Stimulated activated effector memory CD8-positive, alpha-beta T cell treated with anti-CD3 and anti-CD28 coated beads, Interleukin-12 subunit alpha, Interleukin-12 subunit beta, amount 100 ng/mL, for 72 hours (primary cell): ENCODE measurements around the gene NFIA.

Source experiments
- ATAC-seq: fragments of 150-1000 bp; cut with Tn5 transposase; 2 replicates; pipeline ENCODE4 v1.10.0; 2021
- DNase-seq, 2 donors: peaks; one replicate each; pipeline ENCODE4 v3.0.0; 2021 to 2022; ENCODE audit warnings: low spot score in 2 of 2
- H3K27ac Mint-ChIP-seq: one replicate; pipeline ENCODE4 v1.8.0; 2022; ENCODE audit warnings: mild to moderate bottlenecking, mixed read lengths
- H3K36me3 Mint-ChIP-seq: one replicate; pipeline ENCODE4 v1.8.0; 2022; ENCODE audit warnings: mild to moderate bottlenecking, mixed read lengths
- H3K4me1 Mint-ChIP-seq: one replicate; pipeline ENCODE4 v1.8.0; 2022; ENCODE audit warnings: mixed read lengths
- H3K4me3 Mint-ChIP-seq: one replicate; pipeline ENCODE4 v1.8.0; 2022; ENCODE audit warnings: mild to moderate bottlenecking, mixed read lengths
- H3K9me3 Mint-ChIP-seq: one replicate; pipeline ENCODE4 v1.8.0; 2022; ENCODE audit warnings: mixed read lengths

The NFIA gene

GRCh38 chr1:61491497-61491896, 409.1 kb downstream of the NFIA start:
- Mint-ChIP-seq H3K9me3 (no peaks in the 10 kb centered on the region), H3K4me1 (no peaks in the 10 kb centered on the region), H3K36me3 (no peaks in the 10 kb centered on the region), H3K27ac (no peak overlapping the region), H3K4me3 (no peak overlapping the region)
- no peak for ATAC-seq
- DNase-seq = no peak

- no peak for DNase-seq
- Mint-ChIP-seq H3K4me3 (no peak overlapping the region), H3K27ac (no peak overlapping the region), H3K4me1 (no peaks in the 10 kb centered on the region), H3K36me3 (no peaks in the 10 kb centered on the region), H3K9me3 (no peaks in the 10 kb centered on the region)
- no peak for ATAC-seq
Observed at GRCh38 chr1:61494000-61494399, 411.6 kb downstream of the NFIA start.

GRCh38 chr1:61496501-61496900, 414.1 kb downstream of the NFIA start:
- Mint-ChIP-seq H3K36me3 (no peaks in the 10 kb centered on the region), H3K4me3 (no peak overlapping the region), H3K9me3 (no peaks in the 10 kb centered on the region), H3K4me1 (no peaks in the 10 kb centered on the region), H3K27ac (no peak overlapping the region)
- ATAC-seq (no peak), DNase-seq (no peak)

- H3K9me3 Mint-ChIP-seq = no peaks in the 10 kb centered on the region
- no peaks in the 10 kb centered on the region for H3K36me3 Mint-ChIP-seq
- no peak for ATAC-seq
- no peaks in the 10 kb centered on the region for H3K4me1 Mint-ChIP-seq
- no peak for DNase-seq
- H3K27ac Mint-ChIP-seq = no peak overlapping the region
- no peak overlapping the region for H3K4me3 Mint-ChIP-seq
Observed at GRCh38 chr1:61497013-61497412, 414.7 kb downstream of the NFIA start.

- ATAC-seq = no peak
Observed at GRCh38 chr1:61498342-61498741, 416.0 kb downstream of the NFIA start.

GRCh38 chr1:61501971-61502916, 419.9 kb downstream of the NFIA start:
- ATAC-seq (no peak), DNase-seq (no peak)
- Mint-ChIP-seq H3K9me3 (no peaks in the 10 kb centered on the region), H3K4me1 (peaks cover 4% of the 10 kb centered on the region), H3K27ac (no peak overlapping the region), H3K36me3 (no peaks in the 10 kb centered on the region), H3K4me3 (no peak overlapping the region)

More at GRCh38 chr1:61498342-61498741, 416.0 kb downstream of the NFIA start:
- Mint-ChIP-seq H3K9me3 (no peaks in the 10 kb centered on the region), H3K4me3 (no peak overlapping the region), H3K27ac (no peak overlapping the region), H3K36me3 (no peaks in the 10 kb centered on the region), H3K4me1 (no peaks in the 10 kb centered on the region)
- DNase-seq = no peak

GRCh38 chr1:61504305-61504704, 421.9 kb downstream of the NFIA start:
- peaks cover 6% of the 10 kb centered on the region for H3K4me1 Mint-ChIP-seq
- no peak overlapping the region for H3K4me3 Mint-ChIP-seq
- H3K27ac Mint-ChIP-seq = no peak overlapping the region
- H3K36me3 Mint-ChIP-seq = no peaks in the 10 kb centered on the region
- ATAC-seq (no peak), DNase-seq (no peak)
- no peaks in the 10 kb centered on the region for H3K9me3 Mint-ChIP-seq

- H3K9me3 Mint-ChIP-seq = no peaks in the 10 kb centered on the region
- ATAC-seq = no peak
- H3K36me3 Mint-ChIP-seq = no peaks in the 10 kb centered on the region
- no peak overlapping the region for H3K4me3 Mint-ChIP-seq
- no peak overlapping the region for H3K27ac Mint-ChIP-seq
- no peak for DNase-seq
- peaks cover 6% of the 10 kb centered on the region for H3K4me1 Mint-ChIP-seq
Observed at GRCh38 chr1:61504852-61505390, 422.6 kb downstream of the NFIA start.

- H3K9me3 Mint-ChIP-seq = no peaks in the 10 kb centered on the region
- peaks cover 6% of the 10 kb centered on the region for H3K4me1 Mint-ChIP-seq
- H3K4me3 Mint-ChIP-seq = no peak overlapping the region
- no peak overlapping the region for H3K27ac Mint-ChIP-seq
- no peak for ATAC-seq
- no peaks in the 10 kb centered on the region for H3K36me3 Mint-ChIP-seq
- DNase-seq = no peak
Observed at GRCh38 chr1:61506236-61506635, 423.9 kb downstream of the NFIA start.

- H3K4me1 Mint-ChIP-seq = peaks cover 6% of the 10 kb centered on the region
- ATAC-seq (peak; percentile 69), DNase-seq (no peak)
- H3K9me3 Mint-ChIP-seq = no peaks in the 10 kb centered on the region
- H3K36me3 Mint-ChIP-seq = no peaks in the 10 kb centered on the region
- no peak overlapping the region for H3K4me3 Mint-ChIP-seq
- no peak overlapping the region for H3K27ac Mint-ChIP-seq
Observed at GRCh38 chr1:61506944-61507500, 424.7 kb downstream of the NFIA start.
